Stimulated activated CD4-positive, alpha-beta T cell treated with anti-CD3 and anti-CD28 coated beads, Interleukin-4, amount 100 ng/mL, for 24 hours (primary cell): ENCODE results near the gene SRGAP2C.
A peak's percentile ranks its signal among the peaks of the same experiment; 100 is the strongest.
"Not testable (repeated sequence)": the region's sequence is repeated elsewhere in the genome, so short reads cannot be mapped to it uniquely, and the experiment has no call there.

ENCODE experiments used
- DNase-seq: peaks from one replicate; pipeline ENCODE4 v3.0.0-alpha.2; 2020

SRGAP2C gene

GRCh38 chr1:121184290-121185127 lies at the start of gene SRGAP2C, which contains the start of gene FAM72B:
Gene SRGAP2C (plus strand): TSS chr1:121184975. CDS start chr1:121187447, 2,472 bp downstream.
Gene FAM72B (minus strand): TSS chr1:121184340. CDS start chr1:121183489, 851 bp downstream.
- peak; percentile 92 for DNase-seq

- not testable (repeated sequence) for DNase-seq
These were observed 44.4 kb upstream of the SRGAP2C start for GRCh38 chr1:121140393-121140792.

GRCh38 chr1:121148489-121149190 lies 36.1 kb upstream of the SRGAP2C start:
- DNase-seq: not testable (repeated sequence)

GRCh38 chr1:121151294-121151693 lies 33.5 kb upstream of the SRGAP2C start:
- not testable (repeated sequence) for DNase-seq

- DNase-seq: not testable (repeated sequence)
These were observed 32.0 kb upstream of the SRGAP2C start for GRCh38 chr1:121152788-121153187.

- DNase-seq: not testable (repeated sequence)
These were observed 30.0 kb upstream of the SRGAP2C start for GRCh38 chr1:121154811-121155210.

- DNase-seq: not testable (repeated sequence)
These were observed 29.0 kb upstream of the SRGAP2C start for GRCh38 chr1:121155671-121156358.

GRCh38 chr1:121156958-121157603 lies 27.7 kb upstream of the SRGAP2C start:
- not testable (repeated sequence) for DNase-seq

- not testable (repeated sequence) for DNase-seq
These were observed 27.2 kb upstream of the SRGAP2C start for GRCh38 chr1:121157609-121158008.

- DNase-seq: not testable (repeated sequence)
These were observed 24.7 kb upstream of the SRGAP2C start for GRCh38 chr1:121160118-121160517.

GRCh38 chr1:121161199-121161901 lies 23.4 kb upstream of the SRGAP2C start:
- DNase-seq: not testable (repeated sequence)

GRCh38 chr1:121163850-121164757 lies 20.7 kb upstream of the SRGAP2C start:
- not testable (repeated sequence) for DNase-seq

GRCh38 chr1:121165296-121165695 lies 19.5 kb upstream of the SRGAP2C start:
- DNase-seq: not testable (repeated sequence)

- DNase-seq: not testable (repeated sequence)
These were observed 17.5 kb upstream of the SRGAP2C start for GRCh38 chr1:121167225-121167738.

- not testable (repeated sequence) for DNase-seq
These were observed 16.6 kb upstream of the SRGAP2C start for GRCh38 chr1:121168152-121168668.

GRCh38 chr1:121176649-121177048 lies 8.1 kb upstream of the SRGAP2C start:
- not testable (repeated sequence) for DNase-seq

- not testable (repeated sequence) for DNase-seq
These were observed 6.6 kb upstream of the SRGAP2C start for GRCh38 chr1:121178197-121178596.

- not testable (repeated sequence) for DNase-seq
These were observed 908 bp upstream of the SRGAP2C start for GRCh38 chr1:121183867-121184266.

- DNase-seq: not testable (repeated sequence)
These were observed 449 bp downstream of the SRGAP2C start for GRCh38 chr1:121185140-121185708.

GRCh38 chr1:121186191-121186590 lies 1.4 kb downstream of the SRGAP2C start:
- not testable (repeated sequence) for DNase-seq
